NCI-H226 (cell line): ENCODE results near the gene TINAG.

Source experiments
- DNase-seq: peaks from one replicate; pipeline ENCODE4 v3.0.0-alpha.2; 2015

TINAG gene, protein sequence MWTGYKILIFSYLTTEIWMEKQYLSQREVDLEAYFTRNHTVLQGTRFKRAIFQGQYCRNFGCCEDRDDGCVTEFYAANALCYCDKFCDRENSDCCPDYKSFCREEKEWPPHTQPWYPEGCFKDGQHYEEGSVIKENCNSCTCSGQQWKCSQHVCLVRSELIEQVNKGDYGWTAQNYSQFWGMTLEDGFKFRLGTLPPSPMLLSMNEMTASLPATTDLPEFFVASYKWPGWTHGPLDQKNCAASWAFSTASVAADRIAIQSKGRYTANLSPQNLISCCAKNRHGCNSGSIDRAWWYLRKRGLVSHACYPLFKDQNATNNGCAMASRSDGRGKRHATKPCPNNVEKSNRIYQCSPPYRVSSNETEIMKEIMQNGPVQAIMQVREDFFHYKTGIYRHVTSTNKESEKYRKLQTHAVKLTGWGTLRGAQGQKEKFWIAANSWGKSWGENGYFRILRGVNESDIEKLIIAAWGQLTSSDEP

DNA sequence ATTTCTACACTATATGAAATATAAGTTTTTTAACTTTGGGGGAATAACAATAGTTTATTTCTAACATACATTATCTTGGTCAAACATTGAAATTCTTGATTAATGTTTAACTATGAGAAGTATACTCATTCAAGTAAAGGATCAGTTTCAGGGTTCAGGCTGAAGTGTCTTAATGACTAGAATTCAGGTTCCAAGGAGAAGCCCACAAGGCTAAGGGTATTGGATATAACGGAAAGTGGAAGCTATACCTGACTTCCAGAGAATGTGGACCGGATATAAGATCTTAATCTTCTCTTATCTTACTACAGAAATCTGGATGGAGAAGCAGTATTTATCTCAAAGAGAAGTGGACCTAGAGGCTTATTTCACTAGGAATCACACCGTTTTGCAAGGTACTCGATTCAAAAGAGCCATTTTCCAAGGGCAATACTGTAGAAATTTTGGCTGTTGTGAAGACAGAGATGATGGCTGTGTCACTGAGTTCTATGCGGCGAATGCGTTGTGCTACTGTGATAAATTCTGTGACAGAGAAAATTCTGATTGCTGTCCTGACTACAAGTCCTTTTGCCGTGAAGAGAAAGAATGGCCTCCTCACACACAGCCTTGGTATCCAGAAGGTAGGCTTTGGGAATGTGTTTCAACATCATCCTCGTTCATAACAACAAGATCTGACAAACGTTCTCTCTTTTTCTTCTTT is at the start of gene TINAG:
Gene TINAG, plus strand, starts transcription at position 153 of the 697 bp plus-strand sequence. Its CDS starts 110 bp downstream, at position 263.
- no peak for DNase-seq

DNA sequence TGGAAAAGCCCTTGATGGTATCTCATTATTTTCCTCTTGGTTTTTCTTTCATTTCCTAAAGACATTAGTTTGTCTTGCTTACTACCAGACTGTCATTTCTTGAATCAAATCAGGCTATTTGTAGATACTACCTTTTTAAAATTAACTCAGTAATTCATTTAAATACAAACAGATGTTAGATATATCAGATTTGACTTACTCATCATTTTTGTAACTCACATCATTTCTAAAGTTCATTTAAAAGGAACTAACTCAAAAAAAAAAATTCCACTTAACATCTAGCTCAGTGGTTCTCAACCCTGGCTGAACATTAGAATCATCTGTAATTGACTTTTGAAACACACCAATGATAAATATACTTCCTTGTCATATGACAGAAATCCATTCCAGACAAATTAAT is 48.2 kb upstream of the TINAG start:
- DNase-seq, result no peak

DNA sequence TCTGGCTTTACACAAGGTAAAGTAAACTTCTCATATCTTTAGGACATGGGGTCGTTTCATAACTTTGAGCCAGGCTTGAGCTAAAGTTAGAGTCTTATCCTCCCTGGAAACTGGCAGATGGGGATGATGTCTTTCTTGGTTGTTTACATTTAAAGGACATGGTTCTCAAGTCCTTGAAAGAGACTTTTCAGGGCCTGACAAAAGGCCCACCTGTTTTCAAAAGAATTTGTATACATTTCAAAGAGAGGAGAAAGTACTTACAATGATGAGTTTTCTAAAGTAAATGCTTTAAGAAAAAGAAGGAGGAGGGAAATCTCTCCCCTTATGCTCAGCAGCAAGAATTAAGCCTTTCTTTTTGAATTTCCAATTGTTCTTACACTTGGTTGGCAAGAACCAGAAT is 45.7 kb upstream of the TINAG start:
- no peak for DNase-seq

DNA sequence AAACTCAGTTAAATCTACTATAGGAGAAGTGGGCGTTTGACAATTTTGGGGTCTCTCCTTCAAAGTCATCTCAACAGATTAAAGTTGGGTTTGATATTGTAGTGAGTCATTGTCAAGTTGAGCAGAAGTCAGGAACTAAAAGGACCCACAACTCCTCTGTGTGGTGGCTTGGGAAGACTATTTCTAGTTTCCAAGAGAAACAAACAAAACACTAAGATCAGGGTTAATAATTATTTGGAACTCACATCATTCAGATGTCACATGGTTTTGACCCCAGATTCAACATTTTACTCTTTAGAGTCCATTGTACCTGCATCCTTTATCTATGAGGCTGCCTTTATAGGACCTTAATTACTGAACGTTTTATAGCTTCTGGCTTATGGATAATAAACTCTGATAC is 45.3 kb upstream of the TINAG start:
- no peak for DNase-seq

DNA sequence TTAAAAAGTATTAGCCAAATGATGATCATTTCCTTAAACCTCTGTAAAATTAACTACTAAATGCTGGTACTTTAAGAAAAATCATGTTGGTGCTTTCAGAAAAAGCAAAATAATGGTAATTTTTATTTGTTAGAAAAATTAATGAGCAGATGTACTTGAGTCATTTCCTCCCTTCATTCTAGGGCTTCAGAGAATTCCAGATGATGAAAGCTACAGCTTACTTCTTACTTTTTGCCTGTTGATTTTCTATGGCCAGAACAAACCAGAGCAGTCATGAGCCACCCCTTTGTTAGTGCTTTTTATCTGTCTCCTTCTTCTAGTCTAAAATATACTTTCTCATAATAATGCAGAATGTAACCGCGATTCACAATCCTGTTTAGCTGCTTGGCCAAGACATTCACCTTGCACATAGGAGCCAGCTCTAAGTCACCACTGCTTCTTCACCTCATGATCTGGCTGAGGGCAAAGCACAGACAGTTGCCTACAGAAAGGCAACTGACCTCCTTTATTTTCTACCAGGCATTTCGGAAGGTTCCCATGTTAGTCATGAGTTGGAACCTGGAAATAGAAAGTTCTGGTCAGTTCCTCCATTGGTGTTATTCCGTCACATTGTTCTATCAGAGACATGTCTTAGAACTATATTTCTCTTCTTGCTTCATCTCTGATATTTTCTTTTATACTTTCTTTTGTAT is 43.5 kb upstream of the TINAG start:
- no peak for DNase-seq

DNA sequence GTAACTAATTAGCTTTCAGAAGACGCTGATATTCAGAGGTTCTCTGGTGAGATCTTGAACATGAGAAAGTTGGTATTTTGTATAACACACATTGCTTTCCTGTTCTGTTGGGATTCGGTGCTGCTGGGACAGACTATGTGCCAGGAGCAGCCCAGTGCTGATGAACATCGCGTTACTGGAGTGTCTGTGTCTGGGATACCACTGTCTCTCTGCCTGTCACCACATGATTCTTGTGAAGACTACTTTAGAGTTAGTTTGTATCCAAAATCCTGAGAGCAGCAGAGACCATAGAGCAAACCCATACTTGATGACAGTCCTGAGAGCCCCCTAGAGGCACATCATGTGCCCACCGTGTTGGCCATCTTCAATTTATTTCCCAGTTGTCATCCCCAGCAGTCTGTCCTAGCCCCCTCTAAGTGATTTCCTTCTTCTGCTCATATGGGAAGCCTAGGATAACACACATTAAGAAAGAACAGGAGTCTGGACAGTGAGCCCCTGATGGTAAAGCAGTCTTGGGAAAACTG is 41.8 kb upstream of the TINAG start:
- DNase-seq, result no peak

DNA sequence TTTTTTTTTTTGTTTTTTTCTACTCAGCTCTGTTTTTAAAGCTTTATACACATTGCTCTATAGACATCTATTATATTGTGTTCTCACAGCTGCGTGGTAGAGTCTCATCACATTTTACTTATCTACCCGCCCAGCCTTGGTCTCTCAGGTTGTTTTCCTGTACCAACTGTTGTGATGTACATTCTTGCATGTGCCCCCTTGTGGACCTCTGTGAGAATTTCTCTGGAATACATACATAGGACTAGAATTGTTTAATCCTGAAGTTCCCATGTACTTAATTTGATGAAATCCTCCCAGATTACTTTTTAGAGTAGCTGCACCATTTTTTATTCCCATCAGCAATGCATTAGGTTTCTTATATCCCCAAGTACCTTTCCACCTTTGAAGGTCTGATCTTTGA is 40.4 kb upstream of the TINAG start:
- peak; percentile 32 for DNase-seq

DNA sequence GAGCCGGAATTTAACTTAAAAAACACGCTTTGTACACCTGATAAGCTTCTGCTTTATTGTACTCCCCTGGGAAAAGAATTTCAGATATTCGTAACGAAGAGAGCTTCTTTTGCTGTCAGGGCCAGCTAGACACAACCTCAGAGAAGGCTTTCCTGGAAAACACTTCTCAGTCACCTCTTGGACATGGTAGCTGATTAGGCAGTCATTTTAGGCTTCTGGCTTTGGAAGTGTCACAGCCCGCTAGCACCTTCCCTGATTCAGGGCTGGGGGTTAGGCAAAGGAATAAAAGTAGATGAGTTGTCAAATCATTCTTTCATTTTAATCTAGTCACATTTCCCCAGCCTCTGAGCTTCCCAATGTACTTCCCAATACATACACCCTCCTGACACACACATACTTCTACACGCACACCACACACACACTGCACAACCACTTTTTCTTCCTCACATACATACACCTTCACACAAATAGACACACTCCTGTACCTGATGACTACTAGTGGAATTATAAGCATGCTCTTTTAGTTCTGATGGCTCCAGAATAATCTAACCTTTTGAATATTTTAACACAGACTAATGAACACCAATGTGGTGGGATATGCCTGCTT is 34.9 kb upstream of the TINAG start:
- no peak for DNase-seq

DNA sequence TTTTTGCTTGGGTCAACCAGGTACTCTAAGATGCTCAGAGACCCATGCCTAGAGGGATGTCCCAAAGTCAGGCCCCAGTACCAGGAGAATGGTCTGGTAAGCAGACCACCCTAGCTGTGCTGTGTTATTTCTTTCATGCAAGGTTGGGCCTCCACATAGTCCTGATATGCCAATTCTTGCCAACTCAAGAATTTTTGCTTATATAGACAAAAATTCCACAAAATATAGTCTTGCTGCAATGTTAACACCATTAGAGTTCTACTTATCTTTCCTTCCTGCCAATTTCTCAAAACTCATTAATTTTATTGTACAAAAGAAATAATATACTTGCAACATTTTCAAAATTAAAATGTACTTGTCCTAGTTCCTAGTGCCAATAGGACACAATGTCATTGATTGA is 33.9 kb upstream of the TINAG start:
- no peak for DNase-seq

DNA sequence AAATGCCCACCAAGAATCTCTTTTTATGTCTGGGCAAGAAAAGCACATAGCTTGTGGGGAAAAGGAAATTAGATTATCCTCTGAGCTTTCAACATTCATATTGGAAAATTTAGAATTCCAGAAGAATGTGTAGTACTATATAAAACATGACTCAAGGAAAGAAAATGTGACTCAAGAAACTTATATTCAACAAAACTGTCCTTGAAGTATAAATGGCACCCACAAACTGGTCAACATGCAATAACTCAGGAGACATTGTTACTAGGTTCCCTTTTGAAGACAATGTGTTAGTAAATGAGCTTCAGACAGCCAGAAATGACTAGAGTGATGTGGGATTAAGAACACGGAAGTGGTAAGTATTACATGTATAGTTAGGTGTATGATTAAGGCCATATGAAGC is 26.1 kb upstream of the TINAG start:
- peak; percentile 40 for DNase-seq

DNA sequence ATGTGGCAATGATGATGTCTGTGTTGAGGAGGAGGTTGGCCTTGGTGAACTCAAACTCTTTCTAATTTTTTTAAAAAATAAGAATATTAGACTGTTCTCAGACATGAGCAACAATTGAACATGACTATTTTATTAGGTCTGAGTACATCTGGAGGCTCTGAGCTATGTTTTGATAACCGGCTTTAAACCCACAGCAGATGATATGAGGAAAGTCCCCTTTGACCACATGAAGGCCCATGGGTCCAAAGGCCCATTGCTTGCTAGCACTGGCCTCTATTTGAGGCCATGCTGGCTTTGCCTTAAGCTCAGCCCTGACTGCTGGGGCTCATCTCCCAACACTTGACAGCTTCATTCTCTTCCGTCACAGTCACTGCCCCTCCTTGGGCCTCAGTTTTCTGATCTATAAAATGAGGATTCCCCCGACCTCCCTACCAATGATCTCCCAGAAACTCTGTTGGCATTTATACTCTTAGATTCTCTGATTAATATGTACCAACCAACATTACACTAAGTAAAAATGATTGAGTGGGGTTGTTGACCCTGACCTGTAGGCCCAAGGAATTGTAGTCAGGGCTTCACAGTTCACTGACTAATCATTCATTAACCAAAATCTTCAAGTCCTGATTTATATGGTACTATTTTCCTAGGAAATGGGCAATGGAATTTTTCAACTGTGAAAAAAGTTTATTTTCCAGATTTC is 23.9 kb upstream of the TINAG start:
- DNase-seq, result no peak

DNA sequence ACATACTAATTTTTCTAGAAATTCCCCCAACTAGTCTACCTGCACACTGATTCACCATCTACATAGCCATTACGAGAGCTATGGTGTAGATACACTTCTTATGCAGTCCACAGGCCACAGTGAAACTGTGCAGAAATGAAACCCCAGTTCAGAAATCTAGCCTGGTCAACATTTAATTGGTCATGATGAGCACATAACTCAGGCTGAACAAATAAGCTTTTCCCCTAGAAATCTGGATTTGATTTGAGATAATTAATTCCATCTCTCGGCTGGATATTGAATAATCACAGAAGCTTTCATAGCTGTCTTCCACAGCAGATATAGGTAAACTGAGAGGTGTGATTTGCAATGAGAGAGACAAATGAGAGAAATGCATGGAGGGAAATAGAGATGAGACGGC is 22.6 kb upstream of the TINAG start:
- no peak for DNase-seq

DNA sequence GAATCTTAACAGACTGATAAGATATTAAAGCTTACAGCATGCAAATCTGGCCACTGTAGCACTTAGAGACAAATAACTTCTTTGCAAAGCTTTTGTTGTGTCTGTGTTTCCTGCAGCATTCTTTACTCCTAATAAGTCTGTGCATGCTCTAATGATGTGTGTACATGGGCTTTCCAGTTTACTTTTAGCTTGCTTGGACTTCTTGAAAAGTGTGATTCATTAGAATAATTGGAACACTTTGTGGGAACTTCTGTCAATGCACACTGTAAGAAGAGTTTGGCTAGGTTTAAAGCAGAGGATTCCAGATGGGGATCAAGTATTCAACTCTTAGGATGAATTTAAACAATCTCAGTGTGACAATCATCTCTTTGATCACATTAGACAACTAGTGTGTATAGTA is 22.1 kb upstream of the TINAG start:
- no peak for DNase-seq

DNA sequence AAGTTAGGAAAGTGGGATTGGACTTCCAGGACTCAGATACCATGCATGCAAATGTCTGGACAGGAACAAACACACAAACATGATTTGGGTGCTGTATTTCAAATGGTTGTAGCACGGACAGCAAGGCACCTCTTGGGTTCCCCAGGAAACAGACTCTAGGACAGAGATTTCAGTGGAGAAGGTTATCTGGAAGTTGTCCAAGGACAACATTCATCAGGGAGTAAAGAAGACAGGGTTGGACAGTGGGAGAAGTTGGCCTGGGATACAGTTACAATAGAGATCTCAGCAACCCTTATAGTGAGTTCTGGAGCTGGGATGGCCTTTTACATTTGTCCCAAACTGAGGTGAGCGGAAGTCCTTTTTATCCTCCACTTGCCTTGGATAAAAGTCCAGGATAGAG is 19.8 kb upstream of the TINAG start:
- DNase-seq, result no peak

DNA sequence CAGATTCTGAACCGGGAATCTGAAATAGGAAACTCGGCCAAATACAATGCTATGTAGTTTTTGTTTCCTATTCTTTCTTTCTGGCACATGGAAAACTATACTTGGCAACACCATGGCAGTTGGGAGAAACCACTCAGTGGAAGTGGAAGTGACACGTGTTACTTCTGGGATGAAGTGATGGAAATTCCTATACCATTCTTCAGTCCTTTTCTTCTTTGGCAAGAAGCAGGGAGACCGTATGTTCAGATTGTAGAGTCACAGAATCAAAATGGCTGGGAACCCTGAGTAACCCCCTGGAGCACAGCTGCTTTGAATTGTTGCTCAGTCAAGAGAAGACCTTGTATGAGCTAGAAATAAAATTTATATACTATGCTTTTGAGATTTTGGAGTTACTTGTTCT is 18.8 kb upstream of the TINAG start:
- no peak for DNase-seq

DNA sequence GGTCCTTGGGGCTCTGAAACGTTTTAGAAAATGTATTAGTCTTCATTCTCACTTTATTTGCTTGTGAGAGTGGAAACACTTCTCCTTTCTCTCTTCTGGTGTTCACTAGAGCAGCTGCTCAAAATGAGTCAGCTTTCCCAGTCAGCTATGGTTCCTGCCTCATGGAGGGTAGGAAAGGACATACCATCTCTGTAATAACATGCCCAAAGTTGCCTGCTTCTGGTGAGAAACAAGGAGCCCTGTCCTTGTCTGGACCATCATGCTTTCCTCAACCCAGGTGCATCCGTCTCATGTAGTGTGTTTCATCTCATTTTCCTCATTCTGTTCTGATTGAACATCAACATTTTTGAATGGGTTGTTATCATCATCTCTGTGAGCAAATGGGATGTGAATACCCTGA is 17.1 kb upstream of the TINAG start:
- peak; percentile 68 for DNase-seq

DNA sequence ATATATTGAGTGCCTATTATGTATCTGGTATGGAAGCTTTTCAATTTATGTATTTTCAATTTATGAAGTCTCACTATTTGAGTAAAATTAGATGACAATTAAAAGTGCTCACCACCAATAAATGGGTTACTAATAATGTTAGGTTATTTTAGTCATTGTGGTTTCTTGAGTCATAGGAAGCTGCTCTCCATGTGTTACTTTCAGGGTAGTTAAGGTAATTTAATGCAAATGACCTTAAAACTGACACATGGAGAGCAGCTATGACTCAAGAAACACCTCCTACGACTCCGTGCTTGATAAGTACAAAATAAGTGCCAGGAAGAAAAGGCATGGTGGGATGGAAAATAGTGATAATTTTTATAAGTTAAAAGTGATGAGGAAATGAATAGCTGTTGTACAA is 16.5 kb upstream of the TINAG start:
- DNase-seq, result peak; percentile 69

DNA sequence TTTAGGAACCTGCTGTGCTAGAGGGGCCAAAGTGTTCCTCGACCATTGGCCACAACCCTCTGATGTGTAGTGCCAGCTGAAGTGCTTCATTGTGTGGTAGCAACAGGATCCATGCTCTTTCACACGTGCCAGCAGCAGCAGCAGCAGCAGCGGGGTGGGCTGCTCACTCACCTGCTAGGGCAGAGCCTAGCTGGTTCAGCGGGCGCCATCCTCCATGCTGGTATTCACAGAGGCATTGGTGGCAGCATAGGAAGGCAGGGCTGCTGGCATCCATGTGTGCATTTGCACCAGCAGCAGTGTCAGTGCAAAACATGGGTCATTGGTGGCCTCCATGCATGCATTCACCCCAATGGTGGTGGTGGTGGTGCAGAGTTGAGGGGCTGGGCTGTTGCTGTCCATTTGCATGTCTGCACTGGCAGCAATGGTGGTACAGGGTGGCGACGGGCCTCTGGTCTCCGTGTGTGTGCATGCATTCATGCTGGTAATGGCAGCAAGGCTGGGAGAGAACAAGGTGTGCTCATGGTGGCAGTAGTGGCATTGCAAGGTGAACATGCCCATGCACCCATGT is 13.2 kb upstream of the TINAG start:
- DNase-seq, result no peak

DNA sequence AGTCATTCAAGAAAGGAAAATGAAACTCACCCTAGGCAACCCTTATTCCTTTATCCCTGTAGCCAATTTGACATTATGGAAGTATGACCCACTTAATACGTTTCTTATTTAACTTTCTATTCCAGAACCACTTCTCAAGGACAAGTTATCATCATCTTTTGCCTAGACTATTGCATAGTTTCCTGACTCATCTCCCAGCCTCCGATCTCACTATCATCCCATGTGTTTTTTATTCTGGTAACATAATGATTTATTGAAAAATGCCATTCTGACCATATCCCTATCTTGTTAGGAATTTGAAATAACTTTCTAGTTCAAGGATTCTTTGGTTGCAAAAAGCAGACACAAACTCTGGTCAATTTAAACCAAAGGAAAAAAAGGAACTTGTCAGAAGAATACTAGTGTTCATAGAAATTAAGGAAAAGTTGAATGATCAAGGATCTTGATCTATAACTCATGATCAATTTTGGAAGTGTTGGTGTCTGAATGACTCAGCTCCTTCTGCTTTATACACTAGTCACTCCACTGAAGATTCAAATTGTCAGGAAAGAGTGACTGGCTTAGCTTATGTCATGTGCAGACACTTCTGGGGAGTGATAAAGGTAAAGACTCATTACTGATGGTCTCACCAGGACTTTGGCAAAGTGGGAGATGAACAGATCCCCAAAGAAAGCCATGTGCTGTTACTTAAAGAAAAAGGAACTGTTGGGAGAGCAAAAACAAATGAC is 8.5 kb upstream of the TINAG start:
- DNase-seq, result no peak

DNA sequence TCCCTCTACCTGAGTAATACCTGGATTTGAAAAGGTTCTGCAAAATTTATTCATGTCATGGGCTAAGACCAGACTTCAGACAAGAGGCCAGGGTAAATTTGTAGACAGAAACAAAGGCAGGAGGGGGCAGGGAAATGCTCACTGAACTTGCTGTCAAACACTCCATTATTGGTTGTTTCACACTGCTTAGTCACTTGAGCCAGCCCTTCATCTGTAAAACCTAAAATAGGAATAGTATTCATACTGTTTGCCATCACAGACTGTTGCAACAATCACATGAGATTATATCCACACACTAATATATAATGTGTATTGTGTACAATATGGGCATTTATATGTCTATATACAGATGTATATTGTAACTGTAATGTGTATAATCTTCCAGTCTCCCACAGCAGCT is 6.5 kb upstream of the TINAG start:
- no peak for DNase-seq

DNA sequence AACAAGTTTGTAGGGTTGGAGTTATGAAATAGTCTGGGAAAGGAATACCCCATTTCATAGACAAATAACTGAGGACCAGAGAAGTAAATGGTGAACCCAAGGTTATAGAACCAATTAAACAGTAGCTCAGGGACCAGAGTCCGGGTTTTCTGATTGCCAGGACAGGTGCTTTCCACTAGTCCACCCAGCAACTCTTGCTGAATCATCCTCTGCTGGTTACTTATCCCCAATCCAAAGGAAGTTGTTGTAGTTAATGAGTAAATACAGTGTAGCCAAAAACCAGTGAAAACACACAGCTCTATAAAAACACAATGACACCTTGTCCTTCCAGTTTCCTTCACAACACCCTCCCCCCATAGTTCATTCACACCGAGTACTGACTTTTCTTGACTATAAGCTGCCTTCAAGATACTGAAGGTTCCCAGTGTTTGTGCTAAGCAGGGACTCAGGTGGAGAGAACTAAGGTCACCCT is 766 bp upstream of the TINAG start:
- DNase-seq, result no peak
